ENCODE data around the gene GNG12. TPM values are rescaled to one million over a fixed set of nuclear protein-coding genes. Genes with fewer than 3 reads are reported as not detected.

Gene GNG12
- total RNA-seq, 4 donors from 2014 or later: 17.9 to 24.5 (median 22.1) TPM

DNA sequence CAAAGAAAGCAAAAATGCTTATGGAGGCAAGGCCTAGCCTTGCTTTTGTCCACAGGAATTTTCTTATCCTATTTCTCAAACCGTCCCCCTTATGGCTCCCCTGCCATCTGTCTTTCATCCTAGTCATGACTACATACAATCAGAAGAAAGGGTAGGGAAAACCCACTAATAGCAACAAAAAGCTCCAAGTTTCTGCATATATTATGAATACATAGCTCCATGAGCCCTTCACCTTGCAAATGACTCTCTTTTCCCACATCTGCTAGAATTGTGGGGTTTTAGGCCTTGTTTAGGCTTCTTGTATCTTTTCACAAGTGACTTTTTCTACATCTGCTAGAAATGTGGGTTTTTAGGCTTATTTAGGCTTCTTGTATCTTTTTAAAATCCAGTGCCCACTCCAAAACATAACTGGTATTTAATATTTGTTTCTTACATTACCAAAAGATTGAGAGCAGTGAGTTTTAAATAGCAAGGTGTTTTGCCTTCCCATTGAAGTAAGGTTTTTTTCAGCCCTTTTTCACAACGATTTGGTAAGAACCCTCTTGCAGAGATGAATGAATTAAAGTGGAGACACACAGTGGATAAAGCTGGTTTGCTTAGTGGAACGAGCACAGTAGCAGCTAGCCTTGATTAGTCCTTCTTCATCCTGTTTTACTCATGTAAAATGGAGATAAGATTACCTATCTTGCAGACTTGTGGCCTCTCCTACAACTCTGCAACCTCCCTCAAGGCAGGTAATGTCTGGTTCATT is 143.8 kb downstream of the GNG12 start:
- H3K36me3 ChIP-seq: peaks cover 6 to 23% of the 10 kb centered on the region in 2 donors
- no peak for TF ChIP-seq POLR2A (IDR thresholded peaks at IDR 0.05)
- TF ChIP-seq, protein P1, sequence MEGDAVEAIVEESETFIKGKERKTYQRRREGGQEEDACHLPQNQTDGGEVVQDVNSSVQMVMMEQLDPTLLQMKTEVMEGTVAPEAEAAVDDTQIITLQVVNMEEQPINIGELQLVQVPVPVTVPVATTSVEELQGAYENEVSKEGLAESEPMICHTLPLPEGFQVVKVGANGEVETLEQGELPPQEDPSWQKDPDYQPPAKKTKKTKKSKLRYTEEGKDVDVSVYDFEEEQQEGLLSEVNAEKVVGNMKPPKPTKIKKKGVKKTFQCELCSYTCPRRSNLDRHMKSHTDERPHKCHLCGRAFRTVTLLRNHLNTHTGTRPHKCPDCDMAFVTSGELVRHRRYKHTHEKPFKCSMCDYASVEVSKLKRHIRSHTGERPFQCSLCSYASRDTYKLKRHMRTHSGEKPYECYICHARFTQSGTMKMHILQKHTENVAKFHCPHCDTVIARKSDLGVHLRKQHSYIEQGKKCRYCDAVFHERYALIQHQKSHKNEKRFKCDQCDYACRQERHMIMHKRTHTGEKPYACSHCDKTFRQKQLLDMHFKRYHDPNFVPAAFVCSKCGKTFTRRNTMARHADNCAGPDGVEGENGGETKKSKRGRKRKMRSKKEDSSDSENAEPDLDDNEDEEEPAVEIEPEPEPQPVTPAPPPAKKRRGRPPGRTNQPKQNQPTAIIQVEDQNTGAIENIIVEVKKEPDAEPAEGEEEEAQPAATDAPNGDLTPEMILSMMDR (IDR thresholded peaks at IDR 0.05 in 4 of 5, conservative IDR thresholded peaks at IDR 0.05 in 1 of 5): no peak
- H3K27me3 ChIP-seq: no peaks in the 10 kb centered on the region
- DNase-seq (no peak), ATAC-seq (no peak)
- H3K27ac ChIP-seq: peak overlapping the region in 2 of 4 donors; percentile 97 to 99
- peaks cover 13 to 18% of the 10 kb centered on the region in 2 donors for H3K4me1 ChIP-seq
- in situ Hi-C loops (cut with MboI; ENCODE audit: low sequenced_read_pairs in 4 of 4): loop anchor here (5.0 to 25.0 kb wide), 5 partner anchors 55 to 127 kb away; no protein-coding TSS in a partner anchor
- no peaks in the 10 kb centered on the region for H3K9me3 ChIP-seq
- no peak overlapping the region for H3K4me3 ChIP-seq
- intact Hi-C loops (cut with DNase I; ENCODE audit: low total_unique reads): loop anchor here (10.0 kb wide), 1 partner anchor 375 kb away; no protein-coding TSS in a partner anchor

DNA sequence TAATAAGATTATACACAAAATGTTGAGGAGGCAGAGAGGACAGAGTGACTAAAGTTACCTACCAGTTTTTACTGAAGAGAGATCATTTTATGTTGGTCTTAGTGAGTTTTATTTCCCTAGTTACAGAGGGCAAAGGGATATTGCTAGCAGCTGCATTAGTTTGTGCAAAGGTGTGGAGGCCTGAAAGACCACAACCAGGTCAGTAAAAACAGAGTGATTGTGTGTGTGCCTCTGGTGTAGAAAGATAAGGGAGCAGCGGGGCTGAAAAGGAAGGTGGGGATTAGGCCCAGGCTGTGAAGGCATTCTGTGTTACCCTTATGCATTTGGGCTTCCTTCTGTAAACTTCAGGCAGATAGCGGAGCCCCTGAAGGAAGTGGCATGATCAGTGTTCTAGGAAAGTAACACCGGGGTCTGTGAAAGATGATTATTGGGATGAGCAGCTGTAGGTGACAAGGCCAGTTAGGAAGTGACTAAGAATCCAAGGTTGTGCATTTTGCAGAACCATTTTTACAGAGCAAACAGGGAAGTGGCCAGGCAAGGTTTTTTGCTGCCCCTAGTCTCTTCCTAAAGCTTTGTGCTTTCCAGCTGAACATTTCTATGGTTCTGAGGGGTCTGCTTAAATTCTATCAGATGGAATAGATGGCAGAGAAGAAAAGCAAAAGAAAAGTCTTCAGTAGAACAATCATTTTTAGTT is 144.6 kb downstream of the GNG12 start:
- Histone ChIP-seq H3K27ac (peak overlapping the region in 2 of 4 donors; percentile 97 to 99), H3K4me3 (no peak overlapping the region), H3K36me3 (peaks cover 6 to 23% of the 10 kb centered on the region in 2 donors), H3K27me3 (no peaks in the 10 kb centered on the region), H3K9me3 (no peaks in the 10 kb centered on the region), H3K4me1 (peaks cover 21 to 23% of the 10 kb centered on the region in 2 donors)
- DNase-seq (no peak), ATAC-seq (no peak)
- in situ Hi-C loops (cut with MboI; ENCODE audit: low sequenced_read_pairs in 4 of 4) (loop anchor here (5.0 to 25.0 kb wide), 3 partner anchors 124 to 126 kb away; no protein-coding TSS in a partner anchor), intact Hi-C loops (cut with DNase I; ENCODE audit: low total_unique reads) (loop anchor here (10.0 kb wide), 1 partner anchor 374 kb away; no protein-coding TSS in a partner anchor)
- no peak for TF ChIP-seq POLR2A (IDR thresholded peaks at IDR 0.05)
- TF ChIP-seq, protein P1 (IDR thresholded peaks at IDR 0.05 in 4 of 5, conservative IDR thresholded peaks at IDR 0.05 in 1 of 5): no peak

DNA sequence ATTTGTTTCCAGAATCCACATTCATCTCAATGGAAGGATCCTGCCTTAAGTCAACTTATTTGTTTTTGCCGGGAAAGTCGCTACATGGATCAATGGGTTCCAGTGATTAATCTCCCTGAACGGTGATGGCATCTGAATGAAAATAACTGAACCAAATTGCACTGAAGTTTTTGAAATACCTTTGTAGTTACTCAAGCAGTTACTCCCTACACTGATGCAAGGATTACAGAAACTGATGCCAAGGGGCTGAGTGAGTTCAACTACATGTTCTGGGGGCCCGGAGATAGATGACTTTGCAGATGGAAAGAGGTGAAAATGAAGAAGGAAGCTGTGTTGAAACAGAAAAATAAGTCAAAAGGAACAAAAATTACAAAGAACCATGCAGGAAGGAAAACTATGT is 145.6 kb downstream of the GNG12 start:
- Histone ChIP-seq H3K4me3 (peak overlapping the region in 3 of 4 donors; percentile 50 to 88 (median 75)), H3K27ac (peak overlapping the region; percentile 97 to 99 (median 98)), H3K27me3 (no peaks in the 10 kb centered on the region), H3K36me3 (peaks cover 6 to 23% of the 10 kb centered on the region in 2 donors), H3K4me1 (peaks cover 25 to 27% of the 10 kb centered on the region in 2 donors), H3K9me3 (no peaks in the 10 kb centered on the region)
- in situ Hi-C loops (cut with MboI; ENCODE audit: low sequenced_read_pairs in 4 of 4): loop anchor here (5.0 to 25.0 kb wide), 3 partner anchors 123 to 125 kb away; no protein-coding TSS in a partner anchor
- no peak for ATAC-seq
- DNase-seq: no peak
- TF ChIP-seq, protein P1 (IDR thresholded peaks at IDR 0.05 in 4 of 5, conservative IDR thresholded peaks at IDR 0.05 in 1 of 5): no peak
- no peak for TF ChIP-seq POLR2A (IDR thresholded peaks at IDR 0.05)
- intact Hi-C loops (cut with DNase I; ENCODE audit: low total_unique reads): loop anchor here (2.0 to 10.0 kb wide), 3 partner anchors 71 to 373 kb away; partner anchors contain the start of gene GNG12

DNA sequence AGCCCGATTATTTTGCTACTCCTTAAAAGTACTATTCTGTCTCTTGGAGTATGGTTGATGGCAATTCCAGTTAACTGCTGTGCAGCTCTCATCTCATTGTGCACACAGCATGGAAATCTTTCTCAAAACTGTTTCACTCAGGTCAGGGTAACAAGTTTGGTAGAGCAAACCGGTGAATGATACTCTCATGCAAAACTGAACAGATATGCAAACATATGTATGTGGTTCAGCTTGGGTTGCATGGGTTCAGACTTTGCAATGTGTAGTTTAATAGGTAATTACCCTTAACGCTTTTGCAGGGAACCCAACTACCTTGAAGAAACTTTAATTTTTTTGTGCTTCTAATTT is 146.1 kb downstream of the GNG12 start:
- peak overlapping the region; percentile 97 to 99 (median 98) for H3K27ac ChIP-seq
- TF ChIP-seq, protein P1 (IDR thresholded peaks at IDR 0.05 in 4 of 5, conservative IDR thresholded peaks at IDR 0.05 in 1 of 5): no peak
- TF ChIP-seq POLR2A (IDR thresholded peaks at IDR 0.05): no peak
- no peaks in the 10 kb centered on the region for H3K9me3 ChIP-seq
- no peaks in the 10 kb centered on the region for H3K27me3 ChIP-seq
- intact Hi-C loops (cut with DNase I; ENCODE audit: low total_unique reads) (loop anchor here (2.0 to 10.0 kb wide), 3 partner anchors 72 to 372 kb away; partner anchors contain the start of gene GNG12), in situ Hi-C loops (cut with MboI; ENCODE audit: low sequenced_read_pairs in 4 of 4) (loop anchor here (5.0 to 25.0 kb wide), 3 partner anchors 122 to 125 kb away; no protein-coding TSS in a partner anchor)
- no peak for DNase-seq
- peaks cover 6 to 23% of the 10 kb centered on the region in 2 donors for H3K36me3 ChIP-seq
- ATAC-seq: no peak
- H3K4me1 ChIP-seq: peaks cover 27 to 28% of the 10 kb centered on the region in 2 donors
- peak overlapping the region; percentile 50 to 89 (median 82) for H3K4me3 ChIP-seq
